Activated CD8-positive, alpha-beta T cell treated with anti-CD3 and anti-CD28 coated beads, Interleukin-2, amount 10 ng/mL, durations not matched to agents 7 days and 5 days (primary cell): ENCODE measurements around the gene TTC12. TPM values are rescaled to one million over a fixed set of nuclear protein-coding genes. Genes with fewer than 3 reads are reported as not detected.

Experiments used
- ATAC-seq: fragments of 150-1000 bp; cut with Tn5 transposase; one replicate; pipeline ENCODE4 v1.10.0; 2021; ENCODE audit warnings: moderate library complexity
- CTCF ChIA-PET: fragments of 350-600 bp; sonication (Branson Sonifier 250); formaldehyde crosslinking; loops from one replicate; lab custom pipeline; 2021; ENCODE audit warnings: antibody characterized with exemption; lab: Charles Lee
- POLR2A ChIA-PET: fragments of 350-600 bp; sonication (Branson Sonifier 250); formaldehyde crosslinking; loops from one replicate; lab custom pipeline; 2021; ENCODE audit warnings: antibody characterized with exemption; lab: Charles Lee
- DNase-seq: peaks from one replicate; pipeline ENCODE4 v3.0.0-alpha.2; 2020
- H3K27ac Mint-ChIP-seq: one replicate; pipeline ENCODE4 v1.8.0; 2021; ENCODE audit warnings: mild to moderate bottlenecking, mixed read lengths
- H3K27me3 Mint-ChIP-seq: one replicate; pipeline ENCODE4 v1.8.0; 2021; ENCODE audit warnings: low read depth, mixed read lengths
- H3K36me3 Mint-ChIP-seq: one replicate; pipeline ENCODE4 v1.8.0; 2021; ENCODE audit warnings: low read depth, mixed read lengths
- H3K4me1 Mint-ChIP-seq: one replicate; pipeline ENCODE4 v1.8.0; 2021; ENCODE audit warnings: low read depth, mixed read lengths
- H3K4me3 Mint-ChIP-seq: one replicate; pipeline ENCODE4 v1.8.0; 2021; ENCODE audit warnings: mild to moderate bottlenecking, mixed read lengths
- H3K9me3 Mint-ChIP-seq: one replicate; pipeline ENCODE4 v1.8.0; 2022; ENCODE audit warnings: mixed read lengths; ENCODE audit not compliant: insufficient read depth
- total RNA-seq, 2 experiments: library from RNA; stranded (reverse); gene quantifications; one replicate each; pipeline ENCODE4 v1.2.3, GENCODE V29; 2021

TTC12 gene
- total RNA-seq, 2 experiments from 2014 or later, result 4.5 to 5.2 TPM

- H3K4me1 Mint-ChIP-seq, result peaks cover 5% of the 10 kb centered on the region
- no peaks in the 10 kb centered on the region for H3K36me3 Mint-ChIP-seq
- ChIA-PET CTCF (no interaction called here), POLR2A (no interaction called here)
- H3K27me3 Mint-ChIP-seq, result no peaks in the 10 kb centered on the region
- no peak overlapping the region for H3K27ac Mint-ChIP-seq
- DNase-seq (no peak), ATAC-seq (no peak)
- no peak overlapping the region for H3K4me3 Mint-ChIP-seq
- no peaks in the 10 kb centered on the region for H3K9me3 Mint-ChIP-seq
Measured at GRCh38 chr11:113308601-113309000, 5.8 kb upstream of the TTC12 start.

- ChIA-PET CTCF (no interaction called here), POLR2A (no interaction called here)
- H3K36me3 Mint-ChIP-seq, result no peaks in the 10 kb centered on the region
- no peak for ATAC-seq
- H3K4me1 Mint-ChIP-seq, result peaks cover 19% of the 10 kb centered on the region
- H3K4me3 Mint-ChIP-seq, result no peak overlapping the region
- no peaks in the 10 kb centered on the region for H3K9me3 Mint-ChIP-seq
- no peaks in the 10 kb centered on the region for H3K27me3 Mint-ChIP-seq
- no peak for DNase-seq
- no peak overlapping the region for H3K27ac Mint-ChIP-seq
Measured at GRCh38 chr11:113311536-113311935, 2.8 kb upstream of the TTC12 start.

GRCh38 chr11:113313601-113314000 is 782 bp upstream of the TTC12 start:
- H3K9me3 Mint-ChIP-seq, result no peaks in the 10 kb centered on the region
- ATAC-seq (no peak), DNase-seq (no peak)
- POLR2A ChIA-PET, result no interaction called here
- peaks cover 19% of the 10 kb centered on the region for H3K4me1 Mint-ChIP-seq
- H3K4me3 Mint-ChIP-seq, result peak overlapping the region; percentile 71
- CTCF ChIA-PET, result interaction anchor here (0.8 to 1.4 kb wide), 4 partner anchors 9 to 948 kb away, joined by 3 to 4 read pairs (median 3); no protein-coding TSS in a partner anchor
- H3K36me3 Mint-ChIP-seq, result no peaks in the 10 kb centered on the region
- no peaks in the 10 kb centered on the region for H3K27me3 Mint-ChIP-seq
- H3K27ac Mint-ChIP-seq, result peak overlapping the region; percentile 69

- Mint-ChIP-seq H3K36me3 (no peaks in the 10 kb centered on the region), H3K27me3 (no peaks in the 10 kb centered on the region), H3K27ac (peak overlapping the region; percentile 69), H3K4me1 (peaks cover 19% of the 10 kb centered on the region), H3K9me3 (no peaks in the 10 kb centered on the region), H3K4me3 (peak overlapping the region; percentile 71)
- CTCF ChIA-PET, result interaction anchor here (0.6 to 1.4 kb wide), 3 partner anchors 14 to 1035 kb away, joined by 3 read pairs; no protein-coding TSS in a partner anchor
- DNase-seq (no peak), ATAC-seq (no peak)
- POLR2A ChIA-PET, result interaction anchor here (0.6 kb wide), 1 partner anchor 11 kb away, joined by 3 read pairs; no protein-coding TSS in a partner anchor
Measured at GRCh38 chr11:113314065-113314388, 356 bp upstream of the TTC12 start.

- H3K4me3 Mint-ChIP-seq, result peak overlapping the region; percentile 71
- no peaks in the 10 kb centered on the region for H3K9me3 Mint-ChIP-seq
- ATAC-seq, result no peak
- DNase-seq, result no peak
- no peaks in the 10 kb centered on the region for H3K27me3 Mint-ChIP-seq
- ChIA-PET POLR2A (no interaction called here), CTCF (no interaction called here)
- no peak overlapping the region for H3K27ac Mint-ChIP-seq
- H3K4me1 Mint-ChIP-seq, result peaks cover 19% of the 10 kb centered on the region
- H3K36me3 Mint-ChIP-seq, result no peaks in the 10 kb centered on the region
Measured at GRCh38 chr11:113315811-113316210, 1.4 kb downstream of the TTC12 start.

GRCh38 chr11:113316256-113316655 is 1.9 kb downstream of the TTC12 start:
- H3K4me1 Mint-ChIP-seq, result peaks cover 19% of the 10 kb centered on the region
- H3K9me3 Mint-ChIP-seq, result no peaks in the 10 kb centered on the region
- CTCF ChIA-PET, result interaction anchor here (0.9 kb wide), 1 partner anchor 9 kb away, joined by 3 read pairs; no protein-coding TSS in a partner anchor
- no peak for ATAC-seq
- POLR2A ChIA-PET, result no interaction called here
- H3K36me3 Mint-ChIP-seq, result no peaks in the 10 kb centered on the region
- H3K27ac Mint-ChIP-seq, result no peak overlapping the region
- DNase-seq, result no peak
- H3K4me3 Mint-ChIP-seq, result no peak overlapping the region
- no peaks in the 10 kb centered on the region for H3K27me3 Mint-ChIP-seq

- Mint-ChIP-seq H3K27ac (no peak overlapping the region), H3K9me3 (no peaks in the 10 kb centered on the region), H3K27me3 (no peaks in the 10 kb centered on the region), H3K4me1 (peaks cover 19% of the 10 kb centered on the region), H3K4me3 (no peak overlapping the region), H3K36me3 (no peaks in the 10 kb centered on the region)
- ATAC-seq, result no peak
- ChIA-PET CTCF (interaction anchor here (0.9 kb wide), 1 partner anchor 10 kb away, joined by 3 read pairs; no protein-coding TSS in a partner anchor), POLR2A (no interaction called here)
- no peak for DNase-seq
Measured at GRCh38 chr11:113317339-113317738, 3.0 kb downstream of the TTC12 start.

- Mint-ChIP-seq H3K36me3 (no peaks in the 10 kb centered on the region), H3K4me3 (no peak overlapping the region), H3K27me3 (no peaks in the 10 kb centered on the region), H3K27ac (no peak overlapping the region), H3K9me3 (no peaks in the 10 kb centered on the region), H3K4me1 (peaks cover 9% of the 10 kb centered on the region)
- POLR2A ChIA-PET, result no interaction called here
- no peak for DNase-seq
- ATAC-seq, result no peak
- CTCF ChIA-PET, result no interaction called here
Measured at GRCh38 chr11:113319085-113319484, 4.7 kb downstream of the TTC12 start.

- ChIA-PET CTCF (no interaction called here), POLR2A (no interaction called here)
- no peak for DNase-seq
- Mint-ChIP-seq H3K9me3 (no peaks in the 10 kb centered on the region), H3K4me1 (no peaks in the 10 kb centered on the region), H3K36me3 (no peaks in the 10 kb centered on the region), H3K27me3 (no peaks in the 10 kb centered on the region), H3K27ac (no peak overlapping the region), H3K4me3 (no peak overlapping the region)
- no peak for ATAC-seq
Measured at GRCh38 chr11:113322158-113322557, 7.8 kb downstream of the TTC12 start.

- no peak overlapping the region for H3K27ac Mint-ChIP-seq
- no peaks in the 10 kb centered on the region for H3K4me1 Mint-ChIP-seq
- POLR2A ChIA-PET, result interaction anchor here (0.9 kb wide), 1 partner anchor 10 kb away, joined by 3 read pairs; the partner anchor contains the start of gene TTC12
- H3K27me3 Mint-ChIP-seq, result no peaks in the 10 kb centered on the region
- H3K36me3 Mint-ChIP-seq, result no peaks in the 10 kb centered on the region
- no peaks in the 10 kb centered on the region for H3K9me3 Mint-ChIP-seq
- no peak for ATAC-seq
- H3K4me3 Mint-ChIP-seq, result no peak overlapping the region
- no peak for DNase-seq
- CTCF ChIA-PET, result interaction anchor here (1.2 kb wide), 1 partner anchor 18 kb away, joined by 3 read pairs; no protein-coding TSS in a partner anchor
Measured at GRCh38 chr11:113324250-113324649, 9.9 kb downstream of the TTC12 start.

- H3K9me3 Mint-ChIP-seq, result no peaks in the 10 kb centered on the region
- POLR2A ChIA-PET, result no interaction called here
- CTCF ChIA-PET, result no interaction called here
- no peaks in the 10 kb centered on the region for H3K4me1 Mint-ChIP-seq
- no peak overlapping the region for H3K27ac Mint-ChIP-seq
- H3K27me3 Mint-ChIP-seq, result no peaks in the 10 kb centered on the region
- no peaks in the 10 kb centered on the region for H3K36me3 Mint-ChIP-seq
- ATAC-seq, result no peak
- H3K4me3 Mint-ChIP-seq, result no peak overlapping the region
- no peak for DNase-seq
Measured at GRCh38 chr11:113329725-113330124, 15.3 kb downstream of the TTC12 start.

GRCh38 chr11:113331441-113331840 is 17.1 kb downstream of the TTC12 start:
- DNase-seq (no peak), ATAC-seq (no peak)
- POLR2A ChIA-PET, result no interaction called here
- Mint-ChIP-seq H3K27ac (no peak overlapping the region), H3K36me3 (no peaks in the 10 kb centered on the region), H3K4me3 (no peak overlapping the region), H3K27me3 (no peaks in the 10 kb centered on the region), H3K9me3 (no peaks in the 10 kb centered on the region), H3K4me1 (no peaks in the 10 kb centered on the region)
- CTCF ChIA-PET, result no interaction called here

GRCh38 chr11:113332023-113332422 is 17.6 kb downstream of the TTC12 start:
- ChIA-PET CTCF (no interaction called here), POLR2A (no interaction called here)
- H3K4me1 Mint-ChIP-seq, result no peaks in the 10 kb centered on the region
- ATAC-seq, result no peak
- no peaks in the 10 kb centered on the region for H3K36me3 Mint-ChIP-seq
- no peak overlapping the region for H3K4me3 Mint-ChIP-seq
- no peak for DNase-seq
- no peak overlapping the region for H3K27ac Mint-ChIP-seq
- no peaks in the 10 kb centered on the region for H3K27me3 Mint-ChIP-seq
- H3K9me3 Mint-ChIP-seq, result no peaks in the 10 kb centered on the region
